HTERT RPE-1 (cell line): ENCODE data around the gene KCNAB2.

Experiments
- in situ Hi-C: fragments of 300-500 bp; cut with MboI; formaldehyde crosslinking; loops from 4 replicates; pipeline ENCODE4 v1.14.3; 2020; ENCODE audit warnings: low sequenced_read_pairs

The KCNAB2 gene

DNA sequence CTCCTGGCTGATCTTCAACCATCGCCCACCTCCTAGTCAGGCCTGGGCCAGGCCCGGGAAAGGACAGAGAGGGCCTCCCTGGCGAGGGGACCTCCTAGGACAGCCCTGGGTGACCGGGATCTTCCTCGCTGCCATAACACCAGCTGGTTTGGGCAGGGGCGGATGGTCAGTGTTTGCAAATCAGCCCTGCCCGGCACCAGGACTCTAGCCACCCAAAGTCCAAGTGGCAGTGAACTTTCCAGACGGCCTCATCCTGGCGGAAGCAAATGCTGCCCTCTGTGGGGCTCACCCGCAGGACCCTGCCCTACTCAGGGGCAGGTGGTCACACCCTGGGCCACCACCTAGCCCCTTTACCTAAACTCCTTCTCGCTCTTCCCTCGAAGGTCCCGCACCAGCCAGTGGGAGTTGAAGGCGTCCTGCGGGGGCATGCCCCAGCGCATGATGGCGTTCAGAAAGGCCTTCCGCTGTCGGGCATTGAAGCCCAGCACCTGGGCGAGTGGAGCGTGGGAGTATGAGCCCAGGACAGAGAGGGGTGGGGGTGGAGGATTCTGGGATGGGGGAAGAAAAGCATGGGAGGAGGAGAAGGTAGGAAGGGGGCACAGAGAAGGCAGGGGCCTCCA is 79.2 kb downstream of the KCNAB2 start:
- in situ Hi-C loops: no loop called here

DNA sequence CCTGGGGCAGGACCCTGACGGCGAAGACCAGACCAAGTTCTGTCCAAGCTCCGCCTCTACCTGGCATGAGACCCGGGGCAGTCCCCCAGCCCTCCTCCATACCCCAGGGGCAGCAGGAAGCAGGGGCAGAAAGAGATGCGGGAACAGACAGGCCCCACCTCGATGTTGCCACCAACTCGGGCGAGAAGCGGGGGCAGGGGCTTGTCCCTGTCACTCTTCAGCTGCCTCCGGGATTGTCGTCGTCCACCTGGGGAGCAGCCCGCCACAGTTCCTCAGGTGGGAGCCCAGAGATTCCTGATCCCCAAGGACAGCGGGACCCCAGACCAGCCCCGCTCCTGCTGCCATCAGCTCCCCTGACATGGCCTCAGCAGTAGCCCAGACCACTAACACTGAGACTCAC is 79.7 kb downstream of the KCNAB2 start:
- in situ Hi-C loops: no loop called here

- in situ Hi-C loops: no loop called here
These were observed 80.3 kb downstream of the KCNAB2 start for GRCh38 chr1:6126028-6126427.

DNA sequence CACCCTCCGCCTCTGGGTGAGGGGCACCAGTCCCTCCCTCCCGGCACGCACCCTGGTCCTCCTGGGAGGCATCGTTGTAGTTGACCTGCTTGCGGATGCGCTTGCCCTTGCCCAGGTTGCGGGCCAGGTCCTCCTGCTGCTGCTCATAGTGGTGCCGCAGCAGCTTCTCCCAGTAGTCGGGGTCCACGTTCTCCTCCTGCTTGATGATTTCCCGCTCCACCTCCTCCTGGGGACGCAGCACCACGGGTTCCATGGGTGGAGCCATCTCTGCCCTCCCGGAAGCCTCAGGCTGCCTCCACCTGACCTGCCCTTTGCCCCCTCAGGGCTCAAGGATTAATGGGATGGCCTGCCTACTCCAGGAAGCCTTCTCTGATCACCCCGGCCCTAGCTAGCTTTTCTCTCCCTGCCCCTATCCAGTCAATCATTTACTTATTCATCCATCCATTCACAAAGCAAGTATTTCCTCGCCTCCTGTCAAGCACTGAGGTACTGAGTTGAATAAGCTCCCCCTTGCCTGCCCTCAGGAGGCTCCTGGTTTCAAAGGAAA is 80.9 kb downstream of the KCNAB2 start:
- in situ Hi-C loops: no loop called here

GRCh38 chr1:6127587-6128163 is 82.0 kb downstream of the KCNAB2 start:
- in situ Hi-C loops: no loop called here

DNA sequence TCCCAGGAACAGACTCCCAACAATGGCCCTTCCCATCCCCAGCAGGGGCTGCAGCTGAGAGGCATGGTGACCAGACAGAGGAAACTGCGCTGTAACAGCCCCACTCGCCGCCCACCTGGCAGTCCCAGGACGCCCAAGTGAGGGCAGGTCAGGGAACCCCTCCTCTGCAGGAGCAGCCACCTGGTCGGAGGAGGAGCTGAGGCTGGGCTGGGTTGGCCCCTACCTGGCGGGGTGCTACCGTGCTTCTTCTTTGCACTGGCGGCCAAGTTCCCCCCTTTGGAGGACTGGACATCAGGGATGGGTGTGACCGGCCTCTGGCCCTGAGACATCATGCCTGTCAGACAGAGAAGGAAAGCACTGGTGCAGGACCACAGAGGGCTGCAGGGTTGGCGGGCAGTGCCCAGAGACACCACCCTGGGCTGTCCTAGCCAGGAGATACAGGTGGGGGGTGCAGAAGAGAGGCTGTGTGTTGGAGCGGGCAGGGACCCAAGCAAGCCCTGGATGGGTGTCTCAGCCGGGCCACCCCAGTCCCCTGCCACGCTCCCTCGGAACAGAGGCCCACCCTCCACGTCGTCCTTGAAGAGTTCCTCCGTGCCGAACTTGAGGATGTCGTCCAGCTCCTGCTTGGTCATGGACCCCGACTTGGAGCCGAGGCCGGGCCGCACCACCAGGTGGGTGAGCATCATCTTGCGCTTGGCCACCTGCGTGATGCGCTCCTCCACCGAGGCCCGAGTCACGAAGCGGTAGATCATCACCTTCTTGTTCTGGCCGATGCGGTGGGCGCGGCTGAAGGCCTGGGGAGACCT is 82.8 kb downstream of the KCNAB2 start:
- in situ Hi-C loops: no loop called here

DNA sequence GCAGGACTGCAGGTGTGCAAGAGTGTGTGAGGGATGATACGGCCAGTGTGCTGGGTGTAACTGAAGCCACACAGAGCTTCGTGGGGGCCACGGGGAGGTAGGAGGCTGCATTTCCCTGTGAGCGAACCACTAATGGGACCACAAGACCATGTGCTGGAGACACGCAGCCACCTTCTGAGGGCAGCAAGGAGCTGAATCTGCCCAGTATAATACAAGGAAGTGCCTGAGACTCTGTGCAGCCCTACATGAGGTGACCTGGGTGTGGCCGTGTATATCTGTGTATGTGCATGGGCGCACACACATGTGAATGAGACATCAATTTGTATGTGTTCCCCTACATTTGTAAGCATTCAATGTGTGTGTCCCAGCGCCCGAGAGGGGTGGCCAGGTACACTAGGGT is 83.6 kb downstream of the KCNAB2 start:
- in situ Hi-C loops: no loop called here

DNA sequence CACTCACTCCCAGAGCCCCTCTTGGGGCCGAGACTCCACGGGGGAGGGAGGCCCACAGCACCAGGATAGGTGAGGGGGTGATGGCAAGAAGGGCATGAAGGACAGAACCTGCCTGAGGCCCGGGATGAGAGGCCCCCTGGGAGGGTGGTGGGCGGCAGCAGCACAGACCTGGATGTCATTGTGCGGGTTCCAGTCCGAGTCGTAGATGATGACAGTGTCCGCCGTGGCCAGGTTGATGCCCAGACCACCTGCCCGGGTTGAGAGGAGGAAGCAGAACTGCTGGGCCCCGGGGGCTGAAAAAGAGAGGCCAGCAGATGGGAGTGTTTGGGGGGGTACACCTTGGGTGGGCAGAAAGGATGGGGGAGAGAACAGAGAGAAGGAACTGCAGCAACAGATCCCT is 84.3 kb downstream of the KCNAB2 start:
- in situ Hi-C loops: no loop called here

DNA sequence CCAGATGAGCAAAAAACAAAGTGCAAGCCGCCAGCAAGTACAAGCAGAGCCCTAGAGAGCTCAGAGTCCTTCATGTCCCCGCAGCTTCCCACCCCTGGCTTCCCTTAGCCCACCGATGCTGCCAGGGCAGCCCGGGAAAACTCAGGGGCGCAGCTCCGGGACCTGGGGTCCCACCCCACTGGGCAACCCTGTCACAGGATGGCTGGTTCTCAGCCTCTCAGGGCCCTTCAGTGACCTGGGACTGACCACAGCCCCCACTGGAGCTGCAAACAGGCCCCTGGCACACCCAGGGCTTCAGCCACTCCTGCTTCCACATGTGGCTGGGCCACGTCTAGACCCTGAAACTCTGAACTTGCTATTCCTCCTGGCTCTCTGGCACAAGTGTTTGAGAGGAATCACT is 84.9 kb downstream of the KCNAB2 start:
- in situ Hi-C loops: no loop called here

DNA sequence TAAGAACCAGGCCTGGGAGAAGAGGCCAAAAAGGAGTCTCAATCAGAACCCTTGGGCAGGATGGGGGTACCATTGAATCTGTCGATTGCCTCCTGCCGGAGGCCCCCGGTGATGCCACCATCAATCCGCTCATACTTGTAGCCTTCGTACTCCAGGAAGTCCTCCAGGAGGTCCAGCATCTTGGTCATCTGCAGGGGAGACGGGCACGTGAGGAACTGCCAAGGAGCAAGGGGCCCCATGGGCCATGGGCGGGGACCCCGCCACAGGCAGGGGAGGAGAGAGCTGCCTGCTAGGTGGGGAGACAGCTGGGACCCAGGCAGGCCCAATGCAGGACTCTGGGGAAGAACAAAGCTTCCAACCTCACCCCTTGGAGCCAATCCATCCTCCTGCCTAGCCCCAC is 85.9 kb downstream of the KCNAB2 start:
- in situ Hi-C loops: no loop called here

- in situ Hi-C loops: no loop called here
These were observed 87.6 kb downstream of the KCNAB2 start for GRCh38 chr1:6133146-6133895.

- in situ Hi-C loops: no loop called here
These were observed 88.5 kb downstream of the KCNAB2 start for GRCh38 chr1:6134206-6134605.

- in situ Hi-C loops: no loop called here
These were observed 89.2 kb downstream of the KCNAB2 start for GRCh38 chr1:6134741-6135510.

DNA sequence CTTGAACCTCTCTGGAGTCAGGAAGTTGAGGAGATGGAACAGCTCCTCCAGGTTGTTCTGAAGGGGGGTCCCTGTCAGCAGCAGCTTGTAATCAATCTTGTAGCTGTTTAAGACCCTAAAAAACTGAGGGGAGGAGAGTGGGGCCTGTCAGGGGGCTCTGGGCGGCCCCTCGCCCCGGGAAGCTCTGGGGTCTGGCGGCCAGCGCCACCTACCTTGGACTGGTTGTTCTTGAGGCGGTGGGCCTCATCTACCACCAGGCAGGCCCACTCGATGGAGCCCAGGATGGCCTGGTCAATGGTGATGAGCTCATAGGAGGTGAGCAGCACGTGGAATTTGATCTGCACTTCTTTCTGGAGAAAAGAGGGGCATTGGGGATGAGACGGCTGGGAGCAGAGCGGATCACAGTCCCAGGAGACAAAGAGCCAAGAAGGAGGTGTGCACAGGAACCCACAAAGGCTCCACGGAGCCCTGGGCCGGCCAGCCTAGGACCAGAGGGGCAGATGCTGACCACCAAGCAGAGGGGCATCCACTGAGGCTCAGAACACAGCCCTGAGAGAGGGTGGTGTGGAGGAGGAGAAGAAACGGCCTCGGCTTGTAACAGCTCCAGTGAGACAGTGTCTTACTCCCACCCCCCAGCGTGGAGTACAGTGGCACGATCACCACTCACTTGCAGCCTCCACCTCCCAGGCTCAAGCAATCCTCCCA is 91.0 kb downstream of the KCNAB2 start:
- in situ Hi-C loops: no loop called here

- in situ Hi-C loops: no loop called here
These were observed 92.1 kb downstream of the KCNAB2 start for GRCh38 chr1:6137758-6138157.

DNA sequence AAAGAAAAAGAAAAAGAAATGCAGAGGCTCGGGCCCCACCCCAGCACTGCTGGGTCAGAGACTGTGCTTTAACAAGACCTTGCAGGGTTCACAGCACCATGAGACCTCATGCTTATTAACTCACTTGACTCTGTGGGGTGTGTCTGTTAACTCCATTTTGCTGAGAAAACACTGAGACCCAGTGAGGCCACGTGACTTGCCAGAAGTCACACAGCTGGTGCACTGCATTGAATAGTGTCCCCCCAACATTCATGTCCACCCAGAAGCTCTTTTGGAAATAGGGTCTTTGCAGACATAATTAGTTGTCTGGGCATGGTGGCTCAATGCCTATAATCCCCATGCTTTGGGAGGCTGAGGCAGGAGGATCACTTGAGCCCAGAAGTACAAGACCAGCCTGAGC is 94.7 kb downstream of the KCNAB2 start:
- in situ Hi-C loops: no loop called here

- in situ Hi-C loops: no loop called here
These were observed 95.9 kb downstream of the KCNAB2 start for GRCh38 chr1:6141592-6141991.

GRCh38 chr1:6142036-6142621 is 96.4 kb downstream of the KCNAB2 start:
- in situ Hi-C loops: no loop called here

DNA sequence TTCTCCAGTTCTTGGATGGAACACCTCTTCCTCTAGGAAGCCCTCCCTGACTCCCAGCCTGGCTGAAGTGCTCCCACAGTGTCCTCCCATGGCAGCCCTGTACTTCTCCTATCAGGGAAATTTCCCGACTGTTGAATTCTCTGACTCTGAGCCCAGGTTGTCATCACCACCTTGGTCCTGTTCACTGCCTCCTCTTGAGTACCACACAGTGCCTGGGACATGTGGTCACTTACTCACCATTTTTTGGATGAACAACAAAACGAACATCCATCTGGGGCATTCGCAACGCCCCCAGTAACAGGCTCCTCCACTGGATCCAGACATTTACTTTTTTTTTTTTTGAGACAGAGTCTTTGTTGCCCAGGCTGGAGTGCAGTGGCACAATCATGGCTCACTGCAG is 97.0 kb downstream of the KCNAB2 start:
- in situ Hi-C loops: no loop called here

- in situ Hi-C loops: no loop called here
These were observed 97.7 kb downstream of the KCNAB2 start for GRCh38 chr1:6143395-6143794.
